T47D (cell line): ENCODE results near the gene PMFBP1.

Experiments used
- DNase-seq, 2 experiments: peaks; one replicate each; pipeline versions ENCODE4 v3.0.0 to v3.0.0-alpha.2; 2011 to 2012; ENCODE audit warnings: low read depth in 1 of 2, low spot score in 1 of 2
- JUND ChIP-seq: IDR thresholded peaks from 2 replicates; pipeline ENCODE4 v1.6.1; 2012; ENCODE audit warnings: low read depth
- in situ Hi-C: cut with HindIII; loops from 2 replicates; pipeline ENCODE4 v1.10.0; 2016; ENCODE audit warnings: low sequenced_read_pairs, low pct_unique_long_range_greater_than_20kb

PMFBP1 gene

GRCh38 chr16:72122916-72123315 is 49.0 kb downstream of the PMFBP1 start:
- in situ Hi-C loops, result no loop called here
- no peak for DNase-seq
- no peak for TF ChIP-seq JUND

GRCh38 chr16:72122308-72122707 is 49.6 kb downstream of the PMFBP1 start:
- no peak for DNase-seq
- no peak for TF ChIP-seq JUND
- in situ Hi-C loops, result no loop called here

GRCh38 chr16:72120026-72120425 is 51.9 kb downstream of the PMFBP1 start:
- in situ Hi-C loops, result no loop called here
- TF ChIP-seq JUND, result no peak
- DNase-seq, result no peak

- in situ Hi-C loops, result no loop called here
- no peak for DNase-seq
- no peak for TF ChIP-seq JUND
Measured at GRCh38 chr16:72113616-72113945, 58.4 kb downstream of the PMFBP1 start.

- no peak for DNase-seq
- in situ Hi-C loops, result no loop called here
- TF ChIP-seq JUND, result no peak
Measured at GRCh38 chr16:72112906-72113615, 58.9 kb downstream of the PMFBP1 start.

GRCh38 chr16:72112452-72112792 is 59.5 kb downstream of the PMFBP1 start:
- no peak for DNase-seq
- in situ Hi-C loops, result no loop called here
- TF ChIP-seq JUND, result no peak

GRCh38 chr16:72111657-72112451 is 60.1 kb downstream of the PMFBP1 start:
- TF ChIP-seq JUND, result no peak
- in situ Hi-C loops, result no loop called here
- DNase-seq, result no peak

GRCh38 chr16:72110662-72111615 is 61.0 kb downstream of the PMFBP1 start:
- DNase-seq, result no peak
- in situ Hi-C loops, result no loop called here
- TF ChIP-seq JUND, result no peak

- in situ Hi-C loops, result no loop called here
- DNase-seq, result no peak
- no peak for TF ChIP-seq JUND
Measured at GRCh38 chr16:72109966-72110530, 61.9 kb downstream of the PMFBP1 start.

GRCh38 chr16:72109300-72109699 is 62.7 kb downstream of the PMFBP1 start:
- no peak for TF ChIP-seq JUND
- no peak for DNase-seq
- in situ Hi-C loops, result no loop called here

GRCh38 chr16:72108353-72109102 is 63.4 kb downstream of the PMFBP1 start:
- in situ Hi-C loops, result no loop called here
- TF ChIP-seq JUND, result no peak
- no peak for DNase-seq

- in situ Hi-C loops, result no loop called here
- TF ChIP-seq JUND, result no peak
- no peak for DNase-seq
Measured at GRCh38 chr16:72107371-72107770, 64.6 kb downstream of the PMFBP1 start.
